GM21423 (cell line): ENCODE results near the gene NDUFA12.
"Not testable (repeated sequence)": the region's sequence is repeated elsewhere in the genome, so short reads cannot be mapped to it uniquely, and the experiment has no call there.

Source experiments
- ATAC-seq: cut with Tn5 transposase; IDR thresholded peaks from one replicate; pipeline ENCODE4 v1.9.1; 2021; ENCODE audit warnings: mild to moderate bottlenecking, moderate library complexity; ENCODE audit not compliant: unreplicated experiment

NDUFA12 gene

DNA sequence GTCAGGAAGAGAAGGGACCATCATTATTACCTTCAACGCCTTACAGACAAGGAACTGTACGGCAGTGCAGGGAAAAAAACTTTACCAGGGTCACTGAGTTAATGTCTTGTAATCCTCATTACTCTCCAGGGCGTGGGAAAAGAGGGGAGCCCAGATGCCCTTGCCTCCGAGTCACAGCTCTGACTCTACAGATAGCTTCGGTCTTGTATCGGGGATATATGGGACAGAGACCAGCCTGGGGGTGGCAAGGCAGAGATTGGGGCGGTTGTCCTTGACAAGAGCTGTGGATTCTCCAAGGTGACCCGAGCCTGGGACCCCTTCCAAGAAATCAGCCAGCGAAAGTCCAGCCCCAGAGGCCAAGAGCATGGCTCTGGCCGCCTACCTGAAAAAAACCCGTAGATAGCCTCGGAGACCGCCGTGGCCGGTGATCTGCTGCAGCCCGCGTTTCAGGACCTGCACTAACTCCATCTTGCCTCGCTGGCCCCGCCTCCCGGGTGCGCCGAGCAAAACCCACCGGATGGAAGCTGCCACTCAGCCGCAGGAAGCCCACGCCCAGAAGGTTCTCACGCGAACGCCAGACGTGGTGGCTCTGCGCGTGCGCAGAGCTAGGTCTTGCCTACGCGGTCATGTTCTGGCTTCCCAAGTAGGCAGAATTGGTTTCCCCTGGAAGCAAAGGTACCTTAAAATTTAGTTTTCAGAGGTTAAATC, at the start of gene NDUFA12:
Gene NDUFA12 (minus strand): TSS at position 485 of the 708 bp plus-strand sequence. CDS start 17 bp downstream, at position 468.
- ATAC-seq = peak; percentile 100

DNA sequence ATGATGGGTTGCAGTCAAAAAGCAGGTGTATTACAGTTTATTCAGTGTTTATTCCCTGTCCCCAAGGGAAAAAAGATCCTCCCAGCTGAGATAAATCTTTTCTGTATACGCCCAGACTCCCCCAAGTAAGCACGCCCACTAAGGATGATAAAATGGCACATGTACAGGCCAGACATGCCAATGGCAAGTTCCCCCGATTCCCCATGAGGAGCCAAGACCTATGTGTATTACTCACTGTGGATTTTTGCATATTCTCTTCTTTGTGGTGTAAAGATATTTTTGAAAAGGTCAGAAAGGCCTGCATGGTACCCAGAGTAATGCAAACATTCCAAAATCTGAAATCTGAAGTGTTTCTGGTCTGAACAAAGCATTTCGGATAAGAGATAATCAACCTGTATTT, 47.7 kb upstream of the NDUFA12 start:
- ATAC-seq = no peak

DNA sequence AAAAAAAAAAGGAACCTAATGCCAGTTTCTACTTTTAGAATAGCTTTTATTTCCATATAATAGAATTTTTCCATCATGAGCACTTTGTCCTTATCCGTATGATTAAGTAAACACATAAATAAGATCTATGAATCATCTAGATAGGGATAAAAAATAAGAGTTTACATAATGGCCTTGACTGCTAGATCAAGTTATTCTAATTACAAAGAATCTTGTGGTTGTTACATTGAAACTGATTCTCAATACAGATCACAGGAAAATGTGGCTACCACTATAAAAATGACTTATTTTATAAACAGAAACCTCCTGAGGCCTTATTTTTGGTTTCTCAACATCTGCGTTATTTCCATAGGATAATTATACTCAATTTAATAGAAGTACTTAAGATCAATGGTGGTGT, 34.4 kb upstream of the NDUFA12 start:
- ATAC-seq = no peak

DNA sequence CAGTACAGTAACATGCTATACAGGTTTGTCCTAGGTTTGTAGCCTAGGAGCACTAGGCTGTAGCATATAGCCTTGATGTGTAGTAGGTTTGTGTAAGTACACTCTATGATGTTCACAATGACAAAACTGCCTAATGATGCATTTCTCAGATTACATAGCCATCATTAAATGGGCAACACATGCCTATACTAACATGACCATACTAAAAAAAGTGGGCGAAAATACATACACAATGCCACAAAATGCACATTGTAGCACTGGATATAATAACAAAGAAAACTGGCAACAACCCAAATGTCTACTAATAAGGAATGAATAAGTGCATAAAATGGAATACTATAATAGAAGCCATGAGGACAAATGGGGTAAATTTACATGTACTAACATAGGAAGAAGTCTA, 31.3 kb upstream of the NDUFA12 start:
- ATAC-seq = no peak

DNA sequence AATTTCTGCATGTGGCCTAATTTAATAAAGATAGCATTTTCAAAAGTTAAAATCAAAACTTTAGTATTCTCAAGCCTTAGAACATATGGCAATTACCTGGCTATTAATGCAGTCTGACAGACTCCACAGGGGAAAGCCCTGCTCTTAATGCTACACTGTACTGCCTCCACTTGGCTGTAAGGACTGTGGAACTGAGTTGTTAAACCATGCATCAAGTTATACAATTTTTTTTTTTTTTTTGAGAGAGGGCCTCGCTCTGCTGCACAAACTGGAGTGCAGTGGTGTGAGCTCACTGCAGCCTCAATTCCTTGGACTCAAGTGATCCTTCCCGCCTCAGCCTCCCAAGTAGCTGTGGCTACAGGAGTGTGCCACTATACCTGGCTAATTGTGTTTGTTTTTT, 19.0 kb upstream of the NDUFA12 start:
- ATAC-seq = no peak

DNA sequence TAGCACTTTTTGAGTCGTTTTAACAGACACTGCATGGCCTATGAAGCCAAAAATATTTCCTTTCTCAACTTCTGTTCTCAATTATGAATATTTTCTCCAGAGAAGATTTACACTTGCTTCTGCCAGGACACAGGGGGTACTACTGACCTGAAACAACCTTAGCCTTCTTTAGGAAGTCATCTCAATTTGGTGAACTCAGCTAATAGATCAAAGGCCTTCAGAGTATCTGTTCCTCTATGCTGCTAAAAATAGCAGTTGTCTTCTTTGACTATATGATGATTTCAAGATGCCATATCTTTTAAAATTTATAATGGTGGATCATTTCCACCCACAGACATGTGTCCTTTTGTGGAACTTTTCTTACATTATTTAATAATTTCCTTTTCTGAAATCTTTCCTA, 14.0 kb upstream of the NDUFA12 start:
- ATAC-seq = no peak

DNA sequence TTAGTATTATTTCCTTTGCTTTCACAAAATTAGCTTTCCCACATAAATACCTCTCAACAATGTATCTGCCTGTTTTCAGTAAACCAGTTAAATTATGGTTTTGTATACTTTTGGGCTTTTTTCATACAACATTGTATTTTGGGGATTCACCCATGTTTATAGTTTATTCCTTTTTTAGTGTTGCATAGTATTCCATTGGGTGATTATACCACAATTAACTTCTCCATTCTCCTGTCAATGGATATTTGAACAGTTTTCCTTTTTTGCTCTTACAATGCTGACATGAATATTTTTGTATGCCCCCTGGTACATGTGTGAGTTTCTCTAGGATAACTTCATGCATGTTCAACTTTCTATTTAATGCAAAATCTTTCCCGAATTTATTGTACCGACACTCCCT, 12.6 kb upstream of the NDUFA12 start:
- ATAC-seq = no peak

DNA sequence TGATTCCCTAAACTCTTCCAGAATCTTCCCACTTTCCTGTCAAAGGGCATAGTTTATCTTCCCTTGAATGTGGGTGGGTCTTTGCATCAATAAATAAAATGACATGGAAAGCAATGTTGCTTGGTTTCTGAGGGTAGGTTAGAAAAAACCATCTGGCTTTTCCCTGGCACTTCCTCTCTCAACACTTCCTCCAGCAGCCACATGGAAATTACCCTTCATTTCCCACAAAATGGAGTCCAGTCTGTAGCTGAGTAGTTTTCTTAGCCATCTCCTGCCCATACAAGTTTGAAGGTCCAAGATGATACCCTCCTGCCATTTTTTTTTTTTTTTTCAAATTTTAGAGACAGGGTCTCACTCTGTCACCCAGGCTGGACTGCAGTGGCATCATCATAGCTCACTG, 11.1 kb upstream of the NDUFA12 start:
- ATAC-seq = no peak

DNA sequence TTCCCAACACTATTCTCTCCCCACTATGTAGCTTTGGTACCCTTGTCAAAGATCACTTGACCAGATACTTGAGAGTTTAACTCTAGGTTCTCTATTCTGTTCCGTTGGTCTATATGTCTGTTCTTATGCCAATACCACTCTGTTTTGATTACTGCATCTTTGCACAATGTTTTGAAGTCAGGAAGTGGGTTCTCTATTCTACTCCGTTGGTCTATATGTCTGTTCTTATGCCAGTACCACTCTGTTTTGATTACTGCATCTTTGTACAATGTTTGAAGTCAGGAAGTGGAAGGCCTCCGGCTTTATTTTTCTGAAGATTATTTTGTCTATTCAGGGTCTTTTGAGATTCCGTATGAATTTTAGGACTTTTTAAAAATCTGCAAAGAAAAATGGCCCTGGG, 2.7 kb upstream of the NDUFA12 start:
- no peak for ATAC-seq

DNA sequence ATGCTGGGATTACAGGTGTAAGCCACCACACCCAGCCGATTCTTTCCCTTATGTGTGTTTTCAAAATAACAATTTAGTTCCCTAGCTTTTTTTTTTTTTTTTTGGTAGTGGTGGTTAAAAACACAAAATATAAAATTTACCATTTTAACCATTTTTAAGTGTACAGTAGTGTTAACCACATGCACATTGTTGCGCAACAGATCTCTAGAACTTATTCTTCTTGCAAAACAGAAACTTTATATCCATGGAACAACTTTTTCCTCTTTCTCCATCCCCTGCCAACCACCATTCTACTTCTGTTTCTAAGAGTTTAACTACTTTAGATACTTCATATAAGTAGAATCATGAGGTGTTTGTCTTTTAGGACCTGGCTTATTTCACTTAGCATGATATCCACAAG, 1.1 kb upstream of the NDUFA12 start:
- no peak for ATAC-seq

DNA sequence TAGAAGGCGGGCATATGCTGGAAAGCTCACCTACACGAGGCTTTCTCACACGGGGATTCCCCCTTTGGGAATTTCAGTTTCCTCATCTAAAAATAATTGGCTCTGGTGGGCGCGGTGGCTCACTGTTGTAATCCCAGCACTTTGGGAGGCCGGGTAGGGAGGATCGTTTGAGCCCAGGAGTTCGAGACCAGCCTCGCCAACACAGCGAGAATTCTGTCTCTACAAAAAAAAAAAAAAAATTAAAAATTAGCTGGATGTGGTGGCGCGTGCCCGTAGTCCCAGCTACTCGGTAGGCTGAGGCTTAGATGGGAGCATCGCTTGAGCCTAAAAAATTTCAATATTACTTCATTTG, 400 bp upstream of the NDUFA12 start:
- peak; percentile 3 for ATAC-seq

DNA sequence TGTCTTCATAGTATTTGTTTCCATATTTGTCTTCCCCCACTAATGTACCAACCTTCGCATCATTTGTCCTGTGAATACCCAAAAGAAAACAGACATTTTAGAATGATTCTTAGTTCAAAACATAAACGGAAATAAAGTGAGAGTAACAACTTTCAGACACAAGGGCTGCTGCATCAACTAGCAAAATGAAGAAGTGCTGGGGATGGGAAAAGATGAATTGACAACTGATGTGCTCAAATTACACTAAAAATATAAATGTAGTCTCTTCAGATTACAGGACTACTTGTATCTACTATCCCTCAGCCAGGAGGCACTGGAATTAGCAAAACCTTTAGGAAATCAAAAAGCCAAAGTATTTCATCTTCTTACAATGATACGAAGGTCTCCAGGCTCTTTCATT, 743 bp downstream of the NDUFA12 start:
- no peak for ATAC-seq

DNA sequence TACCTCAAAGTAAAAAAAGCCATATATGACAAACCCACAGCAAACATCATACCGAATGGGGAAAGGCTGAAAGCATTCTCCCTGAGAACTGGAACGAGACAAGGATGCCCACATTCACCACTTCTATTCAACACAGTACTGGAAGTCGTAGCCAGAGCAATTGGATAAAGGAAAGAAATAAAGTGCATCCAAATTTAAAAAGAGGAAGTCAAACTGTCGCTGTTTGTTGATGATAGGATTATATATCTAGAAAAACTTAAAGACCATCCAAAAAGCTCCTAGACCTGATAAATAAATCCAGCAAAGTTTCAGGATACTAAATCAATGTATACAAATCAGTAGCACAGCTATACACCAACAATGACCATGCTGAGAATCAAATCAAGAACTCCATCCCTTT, 5.2 kb downstream of the NDUFA12 start:
- no peak for ATAC-seq

DNA sequence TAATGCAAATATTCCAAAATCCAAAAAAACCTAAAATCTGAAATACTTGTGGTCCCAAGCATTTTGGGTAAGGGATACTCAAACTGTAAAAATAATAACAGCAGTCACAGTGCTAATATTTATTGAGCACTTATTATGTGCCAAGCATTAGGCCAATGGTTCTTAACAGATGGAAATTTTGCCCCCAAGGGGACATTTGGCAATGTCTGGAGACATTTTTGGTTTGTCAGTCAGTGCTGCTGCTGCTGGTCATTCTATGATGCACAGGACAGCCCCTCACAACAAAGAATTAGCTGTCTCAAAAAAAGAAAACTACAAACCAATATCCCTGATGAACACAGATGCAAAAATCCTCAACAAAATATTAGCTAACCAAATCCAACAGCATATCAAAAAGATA, 5.8 kb downstream of the NDUFA12 start:
- no peak for ATAC-seq

DNA sequence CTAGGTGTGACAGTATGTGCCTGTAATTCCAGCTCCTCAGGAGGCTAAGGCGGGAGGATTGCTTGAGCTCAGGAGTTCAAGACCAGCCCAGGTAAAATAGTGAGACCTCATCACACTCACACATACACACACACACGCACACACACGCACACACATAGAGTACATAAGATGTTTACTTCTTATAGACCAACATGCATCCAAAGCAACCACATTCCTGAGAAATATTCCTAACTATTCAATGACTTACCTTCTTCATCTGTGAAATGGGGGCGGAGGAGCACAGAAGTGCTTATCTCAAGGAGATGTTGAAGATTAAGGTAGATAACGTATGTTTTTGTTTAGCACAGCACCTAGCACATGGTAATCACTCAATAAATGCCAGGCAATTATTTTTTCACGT, 6.4 kb downstream of the NDUFA12 start:
- ATAC-seq = no peak

DNA sequence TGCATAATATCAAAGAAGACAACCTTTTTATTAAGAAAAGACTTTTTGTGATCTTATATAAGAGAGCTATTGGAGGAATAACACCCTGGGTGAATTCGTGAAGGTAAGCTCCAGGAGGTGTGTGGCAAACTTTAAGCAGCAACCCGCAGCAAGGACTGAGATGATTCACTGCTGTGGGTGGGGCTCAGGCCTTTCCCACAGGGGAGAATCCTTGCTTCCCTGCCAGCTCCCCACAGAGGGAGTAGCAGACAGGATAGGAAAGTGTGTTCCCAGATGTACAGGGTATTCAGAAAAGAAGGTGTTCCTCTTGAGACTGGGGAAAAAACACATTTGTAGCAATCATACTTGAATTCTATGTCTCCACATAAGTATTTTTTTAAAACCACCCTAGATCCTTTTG, 9.2 kb downstream of the NDUFA12 start:
- ATAC-seq = no peak

DNA sequence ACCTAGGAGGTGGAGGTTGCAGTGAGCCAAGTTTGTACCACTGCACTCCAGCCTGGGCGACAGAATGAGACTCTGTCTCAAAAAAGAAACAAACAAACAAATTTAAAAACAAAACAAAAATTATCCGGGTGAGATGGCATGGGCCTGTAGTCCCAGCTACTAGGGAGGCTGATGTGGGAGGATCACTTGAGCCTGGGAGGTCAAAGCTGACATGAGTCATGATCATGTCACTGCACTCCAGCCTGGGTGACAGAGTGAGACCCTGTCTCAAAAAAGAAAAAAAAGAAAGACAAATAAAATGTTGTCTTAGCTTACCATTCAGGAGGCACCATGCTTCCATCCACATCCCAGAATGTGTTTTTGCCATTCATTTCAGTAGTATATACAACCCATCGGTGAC, 9.6 kb downstream of the NDUFA12 start:
- not testable (repeated sequence) for ATAC-seq

DNA sequence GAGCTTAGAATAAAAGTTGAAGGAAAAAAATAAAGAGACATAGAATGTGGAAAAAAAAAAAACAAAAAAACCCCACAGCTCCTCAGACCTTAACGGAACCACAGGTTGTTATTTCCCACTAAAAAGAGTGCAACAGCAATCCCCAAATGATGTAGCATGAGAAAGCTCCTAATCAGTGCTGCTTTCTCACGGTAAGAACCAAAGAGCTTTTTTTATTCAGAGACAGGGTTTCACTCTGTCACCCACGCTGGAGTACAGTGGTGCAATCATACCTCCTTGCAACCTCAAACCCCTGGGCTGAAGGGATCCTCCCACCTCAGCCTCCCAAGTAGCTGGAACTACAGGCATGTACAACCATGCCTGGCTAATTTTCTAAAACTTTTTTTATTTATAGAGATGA, 13.3 kb downstream of the NDUFA12 start:
- no peak for ATAC-seq

DNA sequence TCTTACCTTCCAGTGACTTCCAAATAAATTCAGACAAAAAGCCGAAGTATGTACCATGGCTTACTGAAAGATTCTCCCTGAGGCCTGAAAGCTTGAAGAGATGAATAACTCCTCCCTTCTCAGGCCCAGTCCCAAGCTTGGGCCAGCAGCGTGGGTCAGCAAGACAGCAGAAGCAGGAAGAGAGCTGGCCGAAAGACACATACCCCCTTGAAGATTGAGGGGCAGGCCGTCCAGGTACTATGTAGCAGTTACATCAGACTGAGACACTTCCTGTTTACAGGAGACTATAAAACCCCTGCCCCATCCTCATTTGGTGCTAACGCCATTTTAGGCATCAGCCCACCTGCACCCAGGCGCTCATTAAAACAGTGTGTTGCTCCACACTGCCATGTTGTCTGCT, 15.0 kb downstream of the NDUFA12 start:
- no peak for ATAC-seq

DNA sequence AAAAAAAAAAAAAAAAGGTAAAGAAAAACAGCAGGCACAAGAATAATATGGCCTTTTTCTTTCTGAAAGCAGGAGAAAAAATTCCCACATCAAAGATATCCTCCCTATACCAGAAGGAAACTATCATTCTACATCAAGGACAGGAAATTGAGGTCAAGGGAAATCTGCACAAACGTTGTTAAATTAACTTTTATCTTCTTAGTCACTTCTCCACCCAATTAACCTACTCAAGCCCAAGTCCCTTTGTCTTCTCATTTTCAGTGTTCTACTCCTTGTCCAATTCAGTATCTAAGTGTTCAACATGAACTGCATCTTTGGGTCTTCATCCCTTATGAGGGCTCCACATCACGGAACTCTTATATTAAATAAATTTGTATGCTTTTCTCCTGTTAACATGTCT, 15.7 kb downstream of the NDUFA12 start:
- no peak for ATAC-seq

DNA sequence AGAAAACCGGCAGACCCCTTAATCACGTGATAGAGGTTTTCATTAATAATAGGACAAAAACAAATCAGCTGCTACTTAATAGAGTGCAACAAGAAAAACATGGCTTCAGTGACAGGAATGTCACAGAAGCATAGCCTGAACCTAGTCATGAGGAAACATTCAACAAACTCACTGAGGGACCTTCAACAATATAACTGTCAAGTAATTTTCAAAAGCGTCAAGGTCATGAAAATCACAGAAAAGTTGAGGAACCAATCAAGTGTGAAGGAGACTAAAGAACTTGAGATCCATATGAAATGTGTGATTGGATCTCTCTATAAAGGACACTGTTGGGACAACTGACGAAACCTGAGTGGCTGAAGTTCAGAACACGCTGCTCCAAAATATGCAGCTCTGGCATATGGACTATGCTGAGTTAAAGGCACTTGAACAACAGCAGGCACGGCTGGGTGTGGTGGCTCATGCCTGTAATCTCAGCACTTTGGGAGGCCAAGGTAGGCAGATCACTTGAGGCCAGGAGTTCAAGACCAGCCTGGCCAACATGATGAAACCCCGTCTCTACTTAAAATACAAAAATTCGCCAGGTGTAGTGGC, 16.3 kb downstream of the NDUFA12 start:
- no peak for ATAC-seq

DNA sequence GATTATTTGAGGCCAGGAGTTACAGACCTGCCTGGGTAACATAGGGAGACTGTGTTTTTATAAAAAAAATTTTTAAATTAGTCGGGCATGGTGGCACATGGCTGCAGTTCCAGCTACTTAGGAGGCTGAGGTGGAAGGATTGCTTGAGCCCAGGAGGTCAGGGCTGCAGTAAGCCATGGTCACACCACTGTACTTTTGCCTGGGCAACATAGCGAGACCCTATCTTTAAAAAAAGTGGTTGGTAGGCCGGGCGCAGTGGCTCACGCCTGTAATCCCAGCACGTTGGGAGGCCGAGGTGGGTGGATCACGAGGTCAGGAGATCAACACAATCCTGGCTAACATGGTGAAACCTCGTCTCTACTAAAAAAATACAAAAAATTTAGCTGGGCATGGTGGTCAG, 18.4 kb downstream of the NDUFA12 start:
- ATAC-seq = not testable (repeated sequence)

DNA sequence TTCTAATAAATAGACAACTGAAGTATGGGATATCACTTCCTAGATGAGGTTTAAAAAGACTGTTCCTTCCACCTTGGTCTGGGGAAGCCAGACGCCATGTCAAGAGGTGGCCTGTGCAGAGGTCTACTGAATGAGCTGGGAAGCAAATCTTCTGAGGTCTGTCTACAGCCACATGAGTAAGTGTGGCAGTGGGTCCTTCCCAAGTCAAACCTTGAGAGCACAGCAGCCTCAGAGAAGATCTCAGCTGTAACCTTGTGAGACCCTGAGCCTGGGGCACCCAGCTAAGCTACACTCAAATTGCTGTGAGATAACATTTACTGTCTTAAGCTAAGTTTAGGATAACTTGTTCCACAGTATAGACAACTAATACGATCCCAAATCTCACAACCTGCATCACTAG, 20.2 kb downstream of the NDUFA12 start:
- no peak for ATAC-seq
